GM10248 (cell line): Measurements from ENCODE around the gene GALNTL6.

ENCODE experiments used
- CTCF ChIA-PET: fragments of 300-600 bp; sonication (Branson Sonifier 250); formaldehyde crosslinking; extraction: SDS; loops from one replicate; lab custom pipeline; 2021; ENCODE audit warnings: antibody characterized with exemption; lab: Yijun Ruan, JAX
- POLR2A ChIA-PET: fragments of 350-650 bp; sonication (Branson Sonifier 250); formaldehyde crosslinking; extraction: SDS; loops from one replicate; lab custom pipeline; 2020; ENCODE audit warnings: antibody characterized with exemption; lab: Yijun Ruan, JAX
- DNase-seq: peaks from one replicate; pipeline ENCODE4 v3.0.0; 2012; ENCODE audit errors: extremely low spot score
- TF ChIP-seq, protein P1 (sequence below): IDR thresholded peaks from 2 replicates; pipeline ENCODE4 v1.5.1; 2012; ENCODE audit warnings: mild to moderate bottlenecking, low read depth; ENCODE audit errors: extremely low read depth, missing control alignments, control extremely low read depth

Gene GALNTL6

DNA sequence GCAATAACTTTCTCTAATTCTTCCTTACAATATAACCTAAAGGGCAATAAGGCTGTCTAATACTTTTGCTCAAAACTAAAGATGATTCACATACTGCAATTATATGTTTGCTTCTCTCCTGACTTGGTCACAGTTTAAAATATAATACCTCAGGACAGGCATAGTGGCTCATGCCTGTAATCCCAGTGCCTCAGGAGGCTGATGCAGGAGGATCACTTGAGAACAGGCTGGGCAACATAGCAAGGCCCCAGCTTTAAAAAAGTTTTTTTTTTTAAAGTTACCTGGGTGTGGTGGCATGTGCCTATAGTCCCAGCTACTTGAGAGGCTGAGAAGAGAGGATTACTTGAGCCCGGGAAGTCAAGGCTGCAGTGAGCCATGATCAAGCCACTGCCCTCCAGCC, 1125.7 kb downstream of the GALNTL6 start:
- POLR2A ChIA-PET: no interaction called here
- CTCF ChIA-PET: no interaction called here
- no peak for DNase-seq
- TF ChIP-seq, protein P1, sequence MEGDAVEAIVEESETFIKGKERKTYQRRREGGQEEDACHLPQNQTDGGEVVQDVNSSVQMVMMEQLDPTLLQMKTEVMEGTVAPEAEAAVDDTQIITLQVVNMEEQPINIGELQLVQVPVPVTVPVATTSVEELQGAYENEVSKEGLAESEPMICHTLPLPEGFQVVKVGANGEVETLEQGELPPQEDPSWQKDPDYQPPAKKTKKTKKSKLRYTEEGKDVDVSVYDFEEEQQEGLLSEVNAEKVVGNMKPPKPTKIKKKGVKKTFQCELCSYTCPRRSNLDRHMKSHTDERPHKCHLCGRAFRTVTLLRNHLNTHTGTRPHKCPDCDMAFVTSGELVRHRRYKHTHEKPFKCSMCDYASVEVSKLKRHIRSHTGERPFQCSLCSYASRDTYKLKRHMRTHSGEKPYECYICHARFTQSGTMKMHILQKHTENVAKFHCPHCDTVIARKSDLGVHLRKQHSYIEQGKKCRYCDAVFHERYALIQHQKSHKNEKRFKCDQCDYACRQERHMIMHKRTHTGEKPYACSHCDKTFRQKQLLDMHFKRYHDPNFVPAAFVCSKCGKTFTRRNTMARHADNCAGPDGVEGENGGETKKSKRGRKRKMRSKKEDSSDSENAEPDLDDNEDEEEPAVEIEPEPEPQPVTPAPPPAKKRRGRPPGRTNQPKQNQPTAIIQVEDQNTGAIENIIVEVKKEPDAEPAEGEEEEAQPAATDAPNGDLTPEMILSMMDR: no peak

GRCh38 chr4:172942840-172943239, 1129.6 kb downstream of the GALNTL6 start:
- POLR2A ChIA-PET: no interaction called here
- TF ChIP-seq, protein P1: no peak
- DNase-seq: no peak
- CTCF ChIA-PET: interaction anchor here (1.2 kb wide), 1 partner anchor 10 kb away, joined by 3 read pairs; no protein-coding TSS in a partner anchor

DNA sequence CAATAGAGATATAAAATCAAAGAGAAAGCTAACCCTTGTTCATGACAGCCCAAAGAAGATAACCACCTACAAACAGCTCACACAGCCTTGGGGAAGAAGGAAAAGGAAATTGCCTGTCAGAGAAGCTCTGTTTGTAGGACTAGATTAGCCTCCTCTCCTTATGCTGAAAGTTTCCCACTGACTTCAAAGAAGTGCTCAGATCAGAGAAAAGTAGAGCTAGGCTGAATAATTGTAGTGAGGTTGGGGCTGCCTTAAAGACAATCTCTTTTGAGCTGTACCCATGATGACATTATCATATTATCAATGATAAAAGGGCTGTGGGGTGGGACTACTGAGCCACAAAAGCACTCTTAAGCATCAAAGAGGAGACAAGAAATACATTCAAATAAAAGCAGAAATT, 1132.4 kb downstream of the GALNTL6 start:
- ChIA-PET POLR2A (no interaction called here), CTCF (interaction anchor here (1.1 to 1.8 kb wide), 4 partner anchors 9 to 67 kb away, joined by 3 to 7 read pairs (median 3); no protein-coding TSS in a partner anchor)
- TF ChIP-seq, protein P1: no peak
- no peak for DNase-seq

- POLR2A ChIA-PET: no interaction called here
Measured at GRCh38 chr4:172946503-172946902, 1133.3 kb downstream of the GALNTL6 start.

GRCh38 chr4:172947594-172947993, 1134.4 kb downstream of the GALNTL6 start:
- CTCF ChIA-PET: interaction anchor here (2.1 to 2.5 kb wide), 2 partner anchors 310 to 354 kb away, joined by 5 to 6 read pairs; no protein-coding TSS in a partner anchor

More at GRCh38 chr4:172946503-172946902, 1133.3 kb downstream of the GALNTL6 start:
- CTCF ChIA-PET: interaction anchor here (1.3 kb wide), 1 partner anchor 13 kb away, joined by 3 read pairs; no protein-coding TSS in a partner anchor
- TF ChIP-seq, protein P1: no peak
- DNase-seq: no peak

GRCh38 chr4:172950990-172951389, 1137.8 kb downstream of the GALNTL6 start:
- TF ChIP-seq, protein P1: no peak
- no peak for DNase-seq
- ChIA-PET POLR2A (no interaction called here), CTCF (interaction anchor here (0.6 to 1.3 kb wide), 3 partner anchors 22 to 351 kb away, joined by 3 read pairs; no protein-coding TSS in a partner anchor)

More at GRCh38 chr4:172947594-172947993, 1134.4 kb downstream of the GALNTL6 start:
- POLR2A ChIA-PET: no interaction called here
- DNase-seq: no peak
- TF ChIP-seq, protein P1: no peak
